H54 (cell line): ENCODE measurements around the gene EFCC1.

Experiments
- DNase-seq: peaks from one replicate; pipeline ENCODE4 v3.0.0; 2011; ENCODE audit warnings: low spot score, mixed read lengths; ENCODE audit not compliant: insufficient read length
- FAIRE-seq: peaks from 3 replicates; lab custom pipeline; 2011; peaks lifted over from hg19 to GRCh38; lab: Jason Lieb, UNC
- POLR2A ChIP-seq: IDR thresholded peaks from 2 replicates; pipeline ENCODE4 v1.6.1; 2011; ENCODE audit warnings: low read depth, mild to moderate bottlenecking, low read length

The EFCC1 gene

GRCh38 chr3:129036222-129037092 lies 35.4 kb downstream of the EFCC1 start:
- TF ChIP-seq POLR2A: no peak
- FAIRE-seq: no peak
- DNase-seq: no peak

GRCh38 chr3:129037093-129037419 lies 36.0 kb downstream of the EFCC1 start:
- FAIRE-seq (no peak), DNase-seq (no peak)
- no peak for TF ChIP-seq POLR2A

GRCh38 chr3:129038121-129038855 lies 37.2 kb downstream of the EFCC1 start:
- DNase-seq (no peak), FAIRE-seq (no peak)
- TF ChIP-seq POLR2A: no peak

- no peak for DNase-seq
- no peak for FAIRE-seq
- TF ChIP-seq POLR2A: no peak
Observed at GRCh38 chr3:129039271-129040038, 38.4 kb downstream of the EFCC1 start.

- TF ChIP-seq POLR2A: no peak
- DNase-seq (no peak), FAIRE-seq (no peak)
Observed at GRCh38 chr3:129040039-129040336, 38.9 kb downstream of the EFCC1 start.

GRCh38 chr3:129040579-129041300 lies 39.6 kb downstream of the EFCC1 start:
- DNase-seq (no peak), FAIRE-seq (no peak)
- no peak for TF ChIP-seq POLR2A

GRCh38 chr3:129045675-129046036 lies 44.6 kb downstream of the EFCC1 start:
- FAIRE-seq: no peak
- DNase-seq: no peak
- no peak for TF ChIP-seq POLR2A

GRCh38 chr3:129046037-129046731 lies 45.1 kb downstream of the EFCC1 start:
- TF ChIP-seq POLR2A: no peak
- DNase-seq (no peak), FAIRE-seq (no peak)

GRCh38 chr3:129046732-129047552 lies 45.8 kb downstream of the EFCC1 start:
- TF ChIP-seq POLR2A: no peak
- DNase-seq (no peak), FAIRE-seq (no peak)

- DNase-seq: no peak
- TF ChIP-seq POLR2A: no peak
- FAIRE-seq: no peak
Observed at GRCh38 chr3:129047553-129047839, 46.4 kb downstream of the EFCC1 start.

- DNase-seq: no peak
- no peak for TF ChIP-seq POLR2A
- no peak for FAIRE-seq
Observed at GRCh38 chr3:129050556-129051295, 49.6 kb downstream of the EFCC1 start.

- no peak for TF ChIP-seq POLR2A
- DNase-seq (no peak), FAIRE-seq (no peak)
Observed at GRCh38 chr3:129051871-129052340, 50.8 kb downstream of the EFCC1 start.

- no peak for TF ChIP-seq POLR2A
- FAIRE-seq (no peak), DNase-seq (no peak)
Observed at GRCh38 chr3:129052675-129053074, 51.6 kb downstream of the EFCC1 start.
